ENCODE results near the gene ANXA4. TPM values are rescaled to one million over a fixed set of nuclear protein-coding genes. Genes with fewer than 3 reads are reported as not detected.

Gene ANXA4
- total RNA-seq, 2 experiments from 2014 or later: 14.6 to 17.5 TPM

DNA sequence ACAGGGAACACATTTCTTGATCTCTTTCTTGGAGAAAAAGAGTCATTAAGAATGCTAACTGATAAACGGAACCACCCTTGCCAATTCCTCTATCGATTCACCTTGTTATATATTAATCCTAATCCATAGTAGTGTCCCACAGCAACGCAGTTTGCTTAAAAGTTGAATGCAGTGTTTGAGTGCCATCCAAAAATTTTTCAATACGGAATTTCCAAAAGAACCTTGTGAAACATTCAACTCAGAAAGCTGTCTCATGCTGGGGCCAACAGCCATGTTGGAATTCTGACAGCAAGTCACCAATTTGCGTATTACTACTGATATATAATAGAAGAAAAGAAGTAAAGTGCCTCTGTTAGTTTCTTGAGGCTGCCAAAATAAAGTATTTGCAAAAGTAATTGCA is 42.3 kb downstream of the ANXA4 start:
- H3K4me3 Mint-ChIP-seq: no peak overlapping the region
- ChIA-PET CTCF (interaction anchor here (3.6 kb wide), 1 partner anchor 60 kb away, joined by 10 read pairs; no protein-coding TSS in a partner anchor), POLR2A (no interaction called here)
- H3K27me3 Mint-ChIP-seq: no peaks in the 10 kb centered on the region
- intact Hi-C loops (cut with micrococcal nuclease): no loop called here
- ATAC-seq (no peak), DNase-seq (no peak)
- peaks cover 3% of the 10 kb centered on the region for H3K4me1 Mint-ChIP-seq (ENCODE audit: low read depth)
- TF ChIP-seq, protein P1, sequence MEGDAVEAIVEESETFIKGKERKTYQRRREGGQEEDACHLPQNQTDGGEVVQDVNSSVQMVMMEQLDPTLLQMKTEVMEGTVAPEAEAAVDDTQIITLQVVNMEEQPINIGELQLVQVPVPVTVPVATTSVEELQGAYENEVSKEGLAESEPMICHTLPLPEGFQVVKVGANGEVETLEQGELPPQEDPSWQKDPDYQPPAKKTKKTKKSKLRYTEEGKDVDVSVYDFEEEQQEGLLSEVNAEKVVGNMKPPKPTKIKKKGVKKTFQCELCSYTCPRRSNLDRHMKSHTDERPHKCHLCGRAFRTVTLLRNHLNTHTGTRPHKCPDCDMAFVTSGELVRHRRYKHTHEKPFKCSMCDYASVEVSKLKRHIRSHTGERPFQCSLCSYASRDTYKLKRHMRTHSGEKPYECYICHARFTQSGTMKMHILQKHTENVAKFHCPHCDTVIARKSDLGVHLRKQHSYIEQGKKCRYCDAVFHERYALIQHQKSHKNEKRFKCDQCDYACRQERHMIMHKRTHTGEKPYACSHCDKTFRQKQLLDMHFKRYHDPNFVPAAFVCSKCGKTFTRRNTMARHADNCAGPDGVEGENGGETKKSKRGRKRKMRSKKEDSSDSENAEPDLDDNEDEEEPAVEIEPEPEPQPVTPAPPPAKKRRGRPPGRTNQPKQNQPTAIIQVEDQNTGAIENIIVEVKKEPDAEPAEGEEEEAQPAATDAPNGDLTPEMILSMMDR (IDR thresholded peaks at IDR 0.05): no peak
- no peak overlapping the region for H3K27ac Mint-ChIP-seq
- no peaks in the 10 kb centered on the region for H3K9me3 Mint-ChIP-seq
- no peaks in the 10 kb centered on the region for H3K36me3 Mint-ChIP-seq (ENCODE audit: low read depth)

DNA sequence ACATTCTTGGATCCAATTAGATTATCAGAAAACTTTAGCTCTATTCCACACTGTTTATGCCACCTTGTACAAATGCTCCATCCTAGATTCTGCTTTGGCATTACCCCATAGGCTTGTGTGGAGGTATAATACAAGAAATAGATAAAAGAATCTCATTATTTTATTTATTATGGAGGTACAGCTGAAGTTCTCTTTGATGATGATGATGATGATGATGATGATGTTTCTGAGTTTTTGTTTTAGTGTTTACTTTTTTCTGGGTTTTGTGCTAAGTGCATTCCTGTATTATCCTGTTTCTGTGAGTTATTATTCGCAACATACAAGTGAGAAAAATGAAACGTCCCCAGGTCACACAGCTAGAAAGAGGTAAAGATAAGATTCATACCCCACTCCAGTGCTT is 43.4 kb downstream of the ANXA4 start:
- Mint-ChIP-seq H3K27ac (no peak overlapping the region), H3K27me3 (no peaks in the 10 kb centered on the region), H3K36me3 (ENCODE audit: low read depth) (no peaks in the 10 kb centered on the region), H3K4me3 (no peak overlapping the region), H3K4me1 (ENCODE audit: low read depth) (peaks cover 12% of the 10 kb centered on the region), H3K9me3 (no peaks in the 10 kb centered on the region)
- CTCF ChIA-PET: interaction anchor here (0.9 to 1.7 kb wide), 2 partner anchors 22 to 61 kb away, joined by 3 to 4 read pairs; no protein-coding TSS in a partner anchor
- POLR2A ChIA-PET: no interaction called here
- intact Hi-C loops (cut with micrococcal nuclease): no loop called here
- no peak for ATAC-seq
- DNase-seq: no peak
- TF ChIP-seq, protein P1 (IDR thresholded peaks at IDR 0.05): no peak

DNA sequence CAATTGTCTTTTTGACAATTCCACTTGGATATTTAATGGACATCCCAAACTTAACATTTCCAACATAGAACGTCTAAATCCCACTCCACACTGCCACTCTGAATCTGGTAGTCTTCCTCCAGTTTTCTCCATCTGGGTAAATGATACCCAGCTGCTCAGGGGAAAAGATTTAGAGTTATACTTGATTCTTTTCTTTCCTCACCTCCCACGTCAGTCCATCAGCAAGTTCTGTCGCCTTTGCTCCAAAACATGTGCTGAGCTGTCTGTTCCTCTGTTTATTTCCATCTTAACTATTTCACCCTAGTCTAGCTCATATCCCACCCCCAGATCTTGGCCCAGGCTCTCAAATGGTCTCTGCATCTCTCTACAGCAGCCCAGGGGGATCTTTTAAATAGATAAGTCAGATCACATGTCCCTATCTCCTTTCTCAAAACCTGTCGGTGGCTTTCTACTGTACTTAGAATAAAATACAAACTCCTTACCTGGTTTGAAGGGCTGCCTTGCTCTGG is 44.2 kb downstream of the ANXA4 start:
- CTCF ChIA-PET: interaction anchor here (1.7 kb wide), 1 partner anchor 61 kb away, joined by 4 read pairs; no protein-coding TSS in a partner anchor
- no peaks in the 10 kb centered on the region for H3K9me3 Mint-ChIP-seq

DNA sequence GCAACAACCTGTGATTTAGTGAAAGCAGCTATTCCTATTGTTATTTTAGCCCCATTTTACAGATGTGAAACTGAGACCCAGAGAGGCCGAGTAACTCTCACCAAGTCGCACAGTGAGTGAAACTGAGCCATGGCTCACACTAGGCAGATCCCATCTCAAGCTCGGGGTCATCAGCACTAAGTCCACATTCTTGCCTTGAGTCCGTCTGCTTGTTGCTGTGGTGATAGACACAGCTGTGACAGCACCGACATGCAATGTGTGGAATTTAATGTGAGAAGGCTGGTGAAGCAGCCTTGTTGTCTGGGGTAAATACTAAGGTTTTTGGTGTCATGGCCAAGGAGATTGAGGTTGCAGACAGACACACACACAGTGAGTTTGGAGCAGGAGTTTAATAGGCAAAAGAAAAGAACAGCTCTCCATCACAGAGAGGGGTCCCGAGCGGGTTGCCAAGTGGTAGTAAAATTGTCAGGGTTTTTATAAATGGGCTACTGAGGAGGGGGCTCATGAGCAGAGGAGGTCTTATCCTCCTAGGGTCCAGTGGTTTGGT is 47.3 kb downstream of the ANXA4 start:
- intact Hi-C loops (cut with micrococcal nuclease): no loop called here
- no peaks in the 10 kb centered on the region for H3K27me3 Mint-ChIP-seq
- no peak for ATAC-seq

More for the DNA sequence above, 44.2 kb downstream of the ANXA4 start:
- Mint-ChIP-seq H3K4me1 (ENCODE audit: low read depth) (peaks cover 15% of the 10 kb centered on the region), H3K36me3 (ENCODE audit: low read depth) (no peaks in the 10 kb centered on the region), H3K4me3 (no peak overlapping the region), H3K27ac (no peak overlapping the region), H3K27me3 (no peaks in the 10 kb centered on the region)
- intact Hi-C loops (cut with micrococcal nuclease): no loop called here
- DNase-seq (no peak), ATAC-seq (no peak)
- TF ChIP-seq, protein P1 (IDR thresholded peaks at IDR 0.05): no peak
- POLR2A ChIA-PET: interaction anchor here (0.5 kb wide), 1 partner anchor 13 kb away, joined by 3 read pairs; no protein-coding TSS in a partner anchor

More for the DNA sequence above, 47.3 kb downstream of the ANXA4 start:
- no peak overlapping the region for H3K4me3 Mint-ChIP-seq
- H3K36me3 Mint-ChIP-seq (ENCODE audit: low read depth): no peaks in the 10 kb centered on the region
- TF ChIP-seq, protein P1 (IDR thresholded peaks at IDR 0.05): no peak
- H3K4me1 Mint-ChIP-seq (ENCODE audit: low read depth): peaks cover 15% of the 10 kb centered on the region
- no peak for DNase-seq
- ChIA-PET CTCF (interaction anchor here (3.3 to 4.1 kb wide), 2 partner anchors 27 to 65 kb away, joined by 13 to 25 read pairs; no protein-coding TSS in a partner anchor), POLR2A (interaction anchor here (1.4 to 1.8 kb wide), 3 partner anchors 8 to 14 kb away, joined by 4 to 5 read pairs (median 4); no protein-coding TSS in a partner anchor)
- H3K27ac Mint-ChIP-seq: no peak overlapping the region
- no peaks in the 10 kb centered on the region for H3K9me3 Mint-ChIP-seq
